Measurements from ENCODE around the gene CDC14A. TPM values are rescaled to one million over a fixed set of nuclear protein-coding genes. Genes with fewer than 3 reads are reported as not detected.

Gene CDC14A
- total RNA-seq, 6 experiments from 2014 or later, result 2.4 to 5.1 (median 3.0) TPM

DNA sequence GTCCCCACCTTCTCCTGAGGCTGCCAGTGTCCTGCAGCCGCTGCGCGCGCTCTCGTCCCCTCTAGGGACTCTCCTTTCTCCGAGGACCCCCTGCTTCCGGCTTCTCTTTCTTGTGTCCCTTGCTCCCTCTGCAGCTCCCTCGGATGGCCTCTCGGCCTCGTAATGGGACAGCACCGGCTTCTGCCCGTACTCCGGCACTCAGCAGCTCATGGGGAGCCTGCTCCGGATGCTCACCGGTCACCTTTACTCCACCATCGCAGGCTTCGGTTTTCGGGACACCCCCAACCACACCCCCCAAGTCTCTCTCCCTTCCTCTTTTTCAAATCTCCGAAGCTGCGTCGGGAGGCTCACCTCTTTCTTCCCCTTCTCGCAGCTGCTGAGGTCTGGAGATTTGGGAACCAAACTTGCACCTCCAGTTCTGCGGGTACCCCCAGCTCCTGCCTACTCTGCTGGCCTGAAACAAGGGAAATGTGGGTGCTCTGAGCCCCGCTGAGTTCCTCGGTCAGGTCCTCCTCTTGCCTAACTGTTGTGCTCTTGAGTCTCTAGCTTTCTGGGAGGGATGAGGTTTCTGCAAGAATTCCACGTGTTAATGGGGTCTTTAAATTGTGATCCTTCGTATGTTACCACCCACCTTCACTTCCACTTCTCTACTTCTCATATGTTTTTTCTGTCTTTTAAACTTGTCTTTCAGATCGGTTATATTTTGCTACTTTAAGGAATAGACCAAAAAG is 930 bp downstream of the CDC14A start:
- Mint-ChIP-seq H3K4me1 (ENCODE audit: low read depth) (peaks cover 34% of the 10 kb centered on the region), H3K4me3 (peak overlapping the region; percentile 98), H3K27ac (peak overlapping the region; percentile 81), H3K9me3 (no peaks in the 10 kb centered on the region), H3K27me3 (ENCODE audit: insufficient read depth) (peaks cover 9% of the 10 kb centered on the region), H3K36me3 (ENCODE audit: low read depth) (no peaks in the 10 kb centered on the region)
- TF ChIP-seq CTCF (IDR thresholded peaks at IDR 0.05), result no peak
- DNase-seq, result no peak

GRCh38 chr1:100353988-100354387 is 1.7 kb downstream of the CDC14A start:
- Mint-ChIP-seq H3K27me3 (ENCODE audit: insufficient read depth) (peaks cover 9% of the 10 kb centered on the region), H3K36me3 (ENCODE audit: low read depth) (no peaks in the 10 kb centered on the region), H3K4me3 (peak overlapping the region; percentile 98), H3K9me3 (no peaks in the 10 kb centered on the region), H3K27ac (peak overlapping the region; percentile 81), H3K4me1 (ENCODE audit: low read depth) (peaks cover 34% of the 10 kb centered on the region)
- DNase-seq, result peak; percentile 67
- TF ChIP-seq CTCF (IDR thresholded peaks at IDR 0.05), result no peak

GRCh38 chr1:100354971-100355394 is 2.7 kb downstream of the CDC14A start:
- Mint-ChIP-seq H3K27ac (no peak overlapping the region), H3K9me3 (no peaks in the 10 kb centered on the region), H3K36me3 (ENCODE audit: low read depth) (no peaks in the 10 kb centered on the region), H3K27me3 (ENCODE audit: insufficient read depth) (peaks cover 7% of the 10 kb centered on the region), H3K4me1 (ENCODE audit: low read depth) (peaks cover 34% of the 10 kb centered on the region), H3K4me3 (peak overlapping the region; percentile 98)
- DNase-seq, result no peak
- TF ChIP-seq CTCF (IDR thresholded peaks at IDR 0.05), result no peak

- no peaks in the 10 kb centered on the region for H3K27me3 Mint-ChIP-seq (ENCODE audit: insufficient read depth)
- H3K9me3 Mint-ChIP-seq, result no peaks in the 10 kb centered on the region
- peak; percentile 7 for DNase-seq
- no peak overlapping the region for H3K4me3 Mint-ChIP-seq
- no peaks in the 10 kb centered on the region for H3K36me3 Mint-ChIP-seq (ENCODE audit: low read depth)
- peak; percentile 71 for TF ChIP-seq CTCF (IDR thresholded peaks at IDR 0.05)
- H3K4me1 Mint-ChIP-seq (ENCODE audit: low read depth), result peaks cover 37% of the 10 kb centered on the region
- H3K27ac Mint-ChIP-seq, result no peak overlapping the region
Measured at GRCh38 chr1:100358210-100358609, 5.9 kb downstream of the CDC14A start.

GRCh38 chr1:100359139-100359538 is 6.8 kb downstream of the CDC14A start:
- Mint-ChIP-seq H3K9me3 (no peaks in the 10 kb centered on the region), H3K4me1 (ENCODE audit: low read depth) (peaks cover 28% of the 10 kb centered on the region), H3K4me3 (no peak overlapping the region), H3K36me3 (ENCODE audit: low read depth) (no peaks in the 10 kb centered on the region), H3K27me3 (ENCODE audit: insufficient read depth) (no peaks in the 10 kb centered on the region), H3K27ac (no peak overlapping the region)
- no peak for TF ChIP-seq CTCF (IDR thresholded peaks at IDR 0.05)
- DNase-seq, result no peak
